HG03196 (cell line): ENCODE data around the gene AVP.
"Not testable (repeated sequence)": the region's sequence is repeated elsewhere in the genome, so short reads cannot be mapped to it uniquely, and the experiment has no call there.

Source experiments
- ATAC-seq: cut with Tn5 transposase; IDR thresholded peaks from one replicate; pipeline ENCODE4 v1.9.1; 2021; ENCODE audit not compliant: unreplicated experiment

AVP gene

DNA sequence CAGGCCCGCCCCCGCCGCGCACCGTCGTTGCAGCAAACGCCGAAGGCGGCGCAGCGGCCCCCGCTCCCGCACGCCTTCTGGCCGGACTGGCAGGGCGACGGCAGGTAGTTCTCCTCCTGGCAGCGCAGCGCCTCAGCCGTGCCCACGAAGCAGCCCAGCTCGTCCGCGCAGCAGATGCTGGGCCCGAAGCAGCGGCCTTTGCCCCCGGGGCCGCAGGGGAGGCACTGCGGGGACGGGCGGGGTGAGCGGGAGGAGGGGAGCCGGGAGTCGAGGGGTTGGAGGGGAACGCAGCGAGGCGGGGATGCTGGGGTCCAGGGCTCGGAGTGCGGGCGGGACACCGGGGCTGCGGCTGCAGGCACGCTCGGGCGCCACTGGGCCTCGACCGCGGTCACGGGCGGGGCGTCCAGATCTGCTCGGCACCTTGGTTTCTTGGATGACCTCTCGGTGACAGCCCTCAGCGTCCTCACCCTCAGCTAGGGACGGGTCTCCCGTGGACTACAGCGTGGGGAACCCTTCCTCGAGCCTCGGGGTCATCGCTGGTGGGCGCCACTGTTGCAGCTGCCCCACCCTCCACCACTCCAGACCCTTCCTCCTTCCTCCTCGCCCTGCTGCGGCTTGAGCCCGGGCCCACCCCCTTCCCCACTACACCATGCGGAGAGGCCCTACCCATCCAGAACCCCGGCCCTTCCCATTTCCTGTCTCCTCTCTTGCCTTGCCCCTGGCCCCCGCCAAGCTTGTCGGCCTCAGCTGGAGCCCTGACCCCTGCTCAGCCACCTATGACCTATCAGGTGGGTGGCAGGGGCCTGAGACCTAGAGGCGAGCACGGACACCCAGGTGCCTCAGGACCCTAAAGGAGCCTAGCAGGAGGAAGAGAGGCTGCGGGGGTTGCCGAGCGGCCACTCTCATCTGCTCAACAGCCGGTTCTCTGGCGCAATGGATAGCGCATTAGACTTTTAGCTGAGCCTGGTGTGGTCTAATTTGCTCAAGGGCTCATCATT lies 1.3 kb downstream of the AVP start:
- no peak for ATAC-seq

DNA sequence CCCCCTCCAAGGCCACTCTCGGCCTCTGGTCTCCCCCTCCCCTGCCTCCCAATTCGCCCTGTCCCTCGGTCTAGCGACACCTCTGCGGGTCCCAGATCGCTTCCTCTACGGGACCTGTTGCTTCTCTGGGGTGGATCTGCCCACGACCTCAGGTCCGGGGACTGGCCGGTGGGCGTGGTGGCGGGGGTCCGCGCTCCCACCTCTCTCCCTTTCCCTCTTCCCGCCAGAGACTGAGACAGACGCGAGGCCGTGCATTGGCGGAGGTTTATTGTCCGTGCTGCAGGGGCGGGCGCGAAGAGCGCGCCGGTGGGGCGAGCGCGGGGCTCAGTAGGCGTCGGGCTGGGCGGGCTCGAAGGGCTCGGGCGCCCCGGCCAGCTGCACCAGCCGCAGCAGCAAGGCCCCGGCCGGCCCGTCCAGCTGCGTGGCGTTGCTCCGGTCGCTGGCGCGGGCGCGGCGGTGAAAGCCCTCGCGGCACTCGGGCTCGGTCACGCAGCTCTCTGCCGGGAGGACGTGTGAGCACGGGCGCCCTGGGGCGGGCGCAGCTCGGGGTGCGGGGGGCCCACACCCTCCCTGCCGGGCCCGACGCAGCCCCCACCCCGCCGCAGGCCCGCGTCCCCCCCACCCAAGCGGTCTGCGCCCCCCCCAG lies 2.1 kb downstream of the AVP start:
- no peak for ATAC-seq

DNA sequence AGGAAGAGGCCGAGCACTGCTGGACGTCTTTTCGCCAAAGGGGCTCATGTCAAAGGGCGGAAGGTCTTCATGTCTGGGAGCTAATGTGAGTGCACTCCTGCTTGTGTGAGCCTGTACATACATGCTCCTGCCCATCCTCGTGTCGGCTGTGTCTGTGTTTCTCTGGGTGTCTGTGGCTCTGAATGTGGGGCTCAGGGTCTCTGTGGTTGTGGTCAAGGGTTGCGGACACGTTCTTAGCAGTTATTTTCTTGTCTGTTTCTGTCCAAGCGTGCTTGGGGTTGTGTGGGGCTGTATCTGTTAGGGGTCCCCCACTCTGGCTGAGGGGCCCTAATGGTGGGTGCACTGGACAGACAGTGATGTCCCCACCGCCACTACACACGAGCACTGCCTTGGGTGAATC lies 2.9 kb downstream of the AVP start:
- no peak for ATAC-seq

DNA sequence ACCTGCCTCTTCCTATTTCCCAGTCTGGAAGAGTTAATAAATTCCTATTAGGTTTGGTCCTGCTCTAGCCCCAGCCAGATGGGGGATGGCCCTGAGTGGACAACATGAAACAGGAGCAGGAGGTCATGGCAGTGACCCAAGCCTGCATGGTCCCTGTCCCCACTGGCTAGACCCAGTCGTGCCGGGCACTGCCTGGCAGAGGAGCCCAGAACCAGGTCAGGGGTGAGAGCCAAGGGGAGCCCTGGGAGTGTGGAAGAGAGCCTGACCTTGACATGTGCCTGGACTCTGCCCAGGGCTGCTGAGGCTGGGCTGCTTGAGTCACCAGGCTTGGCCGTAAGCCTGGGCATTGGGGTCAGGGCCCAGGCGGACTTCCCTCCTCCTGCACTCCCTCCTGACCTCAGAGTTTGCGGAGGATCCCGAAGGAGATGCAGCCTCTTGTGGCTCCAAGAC lies 3.6 kb downstream of the AVP start:
- ATAC-seq, result no peak

DNA sequence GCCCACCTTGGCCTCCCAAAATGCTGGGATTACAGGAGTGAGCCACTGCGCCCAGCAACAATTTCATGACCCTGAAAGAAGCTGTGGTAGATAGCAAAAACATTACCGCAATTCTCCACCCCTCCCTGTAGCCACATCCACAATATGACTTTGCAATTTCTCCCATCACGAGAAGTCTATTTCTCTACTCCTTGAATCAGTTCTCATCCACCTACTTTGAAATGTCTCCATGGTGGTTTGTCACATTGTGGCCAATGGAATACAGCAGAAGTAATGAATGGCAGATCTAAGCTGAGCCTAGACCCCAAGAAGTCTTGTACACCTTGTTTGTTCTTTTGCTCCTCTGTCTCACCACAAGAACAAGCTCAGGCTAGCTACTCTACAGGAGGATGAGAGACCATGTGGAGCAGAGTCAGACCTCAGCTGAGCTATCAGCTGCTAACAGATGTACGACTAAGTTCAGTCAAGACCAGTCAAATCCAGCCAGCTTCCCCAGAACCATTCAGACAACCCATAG lies 6.8 kb downstream of the AVP start:
- no peak for ATAC-seq

DNA sequence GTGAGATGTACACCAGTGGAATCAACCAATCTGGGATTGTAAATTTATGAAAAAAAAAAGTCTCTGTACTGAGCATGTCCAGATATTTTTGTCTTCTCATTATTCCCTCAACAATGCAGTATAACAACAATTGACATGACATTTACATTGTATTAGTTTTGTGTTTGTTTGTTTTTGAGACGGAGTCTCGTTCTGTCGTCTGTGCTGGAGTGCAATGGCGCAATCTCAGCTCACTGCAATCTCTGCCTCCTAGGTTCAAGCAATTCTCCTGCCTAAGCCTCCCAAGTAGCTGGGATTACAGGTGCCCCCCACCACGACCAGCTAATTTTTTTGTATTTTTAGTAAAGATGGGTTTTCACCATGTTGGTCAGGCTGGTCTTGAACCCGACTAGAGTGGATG lies 9.2 kb downstream of the AVP start:
- ATAC-seq, result not testable (repeated sequence)

DNA sequence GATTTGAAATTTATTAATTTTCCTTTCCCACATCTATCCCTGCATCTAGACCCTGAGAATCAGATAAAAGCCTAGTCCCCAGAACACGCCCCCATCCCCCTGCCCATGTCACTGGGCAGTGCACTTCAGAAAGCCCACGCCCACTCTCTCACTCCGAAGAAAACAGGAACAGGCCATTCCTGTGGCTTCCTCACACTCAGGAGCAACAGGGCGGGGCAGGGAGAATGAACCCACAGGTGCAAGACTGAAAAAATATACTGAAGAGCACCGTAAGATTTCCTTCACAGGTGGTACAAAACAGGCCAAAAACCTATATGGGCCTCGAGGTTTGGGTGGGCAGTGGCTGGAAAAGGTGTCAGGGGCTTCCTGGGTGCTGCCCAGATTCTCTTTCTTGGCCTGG lies 9.7 kb downstream of the AVP start:
- no peak for ATAC-seq

DNA sequence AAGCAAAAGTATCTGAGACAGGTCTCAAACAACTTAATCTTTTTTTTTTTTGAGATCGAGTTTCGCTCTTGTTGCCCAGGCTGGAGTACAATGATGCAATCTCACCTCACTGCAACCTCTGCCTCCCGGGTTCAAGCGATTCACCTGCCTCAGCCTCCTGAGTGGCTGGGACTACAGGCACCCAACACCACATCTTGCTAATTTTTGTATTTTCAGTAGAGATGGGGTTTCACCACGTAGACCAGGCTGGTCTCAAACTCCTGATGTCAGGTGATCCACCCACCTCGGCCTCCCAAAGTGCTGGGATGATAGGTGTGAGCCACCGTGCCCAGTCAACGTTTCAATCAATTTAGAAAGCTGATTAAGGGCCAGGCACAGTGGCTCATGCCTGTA lies 11.3 kb downstream of the AVP start:
- not testable (repeated sequence) for ATAC-seq

DNA sequence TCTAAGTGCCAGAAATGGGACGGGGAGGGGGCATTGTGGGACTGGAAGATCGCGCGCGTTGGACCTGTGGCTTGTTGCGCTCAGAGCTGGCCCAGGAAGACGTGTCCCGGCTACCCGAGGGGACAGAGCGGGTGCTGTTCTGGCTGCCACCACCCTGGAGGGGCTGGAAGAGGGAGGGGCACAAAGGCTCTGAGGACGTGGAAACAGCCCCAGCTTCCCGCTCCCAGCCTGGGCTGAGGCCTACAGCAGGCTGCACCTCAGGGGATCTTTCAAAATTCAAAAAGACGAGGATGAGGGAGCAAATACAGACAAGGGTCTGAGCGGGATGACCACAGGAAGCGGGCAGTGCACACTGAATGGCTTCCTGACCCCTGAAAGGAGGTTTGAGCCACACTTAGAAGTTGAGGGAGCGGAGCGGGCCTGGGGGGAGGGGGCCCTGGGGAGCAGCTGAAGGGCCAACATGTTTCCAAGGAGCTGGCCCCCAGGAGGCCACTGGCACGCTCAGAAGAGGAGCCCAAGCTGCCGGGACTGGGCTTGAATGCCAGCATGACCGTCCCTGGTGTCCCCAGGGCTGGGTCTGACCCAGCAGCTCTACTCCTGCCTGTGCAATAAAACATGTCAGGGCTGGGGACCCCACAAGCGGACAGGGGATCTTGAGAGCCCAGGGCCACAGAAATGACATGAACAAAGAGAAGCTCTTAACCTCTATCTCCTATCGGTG lies 11.8 kb downstream of the AVP start:
- no peak for ATAC-seq

DNA sequence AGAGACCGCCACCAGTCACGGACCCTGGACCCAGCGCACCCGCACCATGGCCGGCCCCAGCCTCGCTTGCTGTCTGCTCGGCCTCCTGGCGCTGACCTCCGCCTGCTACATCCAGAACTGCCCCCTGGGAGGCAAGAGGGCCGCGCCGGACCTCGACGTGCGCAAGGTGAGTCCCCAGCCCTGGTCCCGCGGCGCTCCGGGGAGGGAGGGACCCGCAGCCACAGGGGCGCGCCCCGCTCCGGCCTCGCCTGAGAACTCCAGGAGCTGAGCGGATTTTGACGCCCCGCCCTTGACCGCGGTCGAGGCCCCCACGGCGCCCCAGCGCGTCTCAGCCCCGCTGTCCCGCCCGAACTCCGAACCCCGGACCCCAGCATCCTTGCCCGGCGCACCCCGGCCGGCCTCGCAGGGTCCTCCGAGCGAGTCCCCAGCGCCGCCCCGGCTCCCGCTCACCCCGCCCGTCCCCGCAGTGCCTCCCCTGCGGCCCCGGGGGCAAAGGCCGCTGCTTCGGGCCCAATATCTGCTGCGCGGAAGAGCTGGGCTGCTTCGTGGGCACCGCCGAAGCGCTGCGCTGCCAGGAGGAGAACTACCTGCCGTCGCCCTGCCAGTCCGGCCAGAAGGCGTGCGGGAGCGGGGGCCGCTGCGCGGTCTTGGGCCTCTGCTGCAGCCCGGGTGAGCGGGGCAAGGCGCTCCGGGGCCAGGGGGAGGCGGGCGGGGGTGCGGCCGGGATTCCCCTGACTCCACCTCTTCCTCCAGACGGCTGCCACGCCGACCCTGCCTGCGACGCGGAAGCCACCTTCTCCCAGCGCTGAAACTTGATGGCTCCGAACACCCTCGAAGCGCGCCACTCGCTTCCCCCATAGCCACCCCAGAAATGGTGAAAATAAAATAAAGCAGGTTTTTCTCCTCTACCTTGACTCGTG lies 12.7 kb downstream of the AVP start, which contains the start of gene OXT:
OXT (plus strand) TSS at position 11 of the 920 bp plus-strand sequence; CDS start at position 47, 36 bp downstream.
- no peak for ATAC-seq

DNA sequence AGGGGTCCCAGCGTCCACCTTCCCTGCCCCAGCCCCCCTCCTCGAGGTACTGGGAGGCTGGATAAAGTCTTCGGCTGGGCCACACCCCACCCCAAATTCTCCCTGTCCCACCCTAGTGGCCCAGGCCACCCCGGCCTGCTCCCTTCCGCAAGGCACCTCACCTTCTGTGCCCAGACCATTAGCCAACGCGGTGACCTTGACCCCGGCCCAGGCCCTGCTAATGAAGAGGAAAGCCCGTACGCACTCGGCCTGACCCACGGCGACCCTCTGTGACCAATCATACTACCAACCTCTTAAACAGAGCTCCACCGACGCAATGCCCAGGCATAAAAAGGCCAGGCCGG lies 13.3 kb downstream of the AVP start:
- no peak for ATAC-seq

DNA sequence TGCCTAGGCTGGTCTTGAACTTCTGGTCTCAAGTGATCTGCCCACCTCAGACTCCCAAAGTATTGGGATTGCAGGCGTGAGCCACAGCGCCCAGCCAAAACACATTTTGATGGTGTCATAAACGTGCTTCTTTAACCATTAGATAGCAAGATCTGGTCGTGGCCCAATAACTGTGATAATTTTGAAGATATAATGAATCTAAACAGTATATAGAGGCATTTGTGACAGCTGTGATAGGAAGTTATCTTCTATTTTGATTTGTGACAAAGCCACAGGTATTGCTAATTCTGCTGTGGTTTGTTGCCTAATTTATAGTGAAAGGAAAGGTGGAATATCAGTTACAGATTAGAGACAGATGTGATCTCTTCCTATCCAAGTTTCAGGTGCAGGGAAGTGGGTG lies 13.8 kb downstream of the AVP start:
- ATAC-seq, result no peak

DNA sequence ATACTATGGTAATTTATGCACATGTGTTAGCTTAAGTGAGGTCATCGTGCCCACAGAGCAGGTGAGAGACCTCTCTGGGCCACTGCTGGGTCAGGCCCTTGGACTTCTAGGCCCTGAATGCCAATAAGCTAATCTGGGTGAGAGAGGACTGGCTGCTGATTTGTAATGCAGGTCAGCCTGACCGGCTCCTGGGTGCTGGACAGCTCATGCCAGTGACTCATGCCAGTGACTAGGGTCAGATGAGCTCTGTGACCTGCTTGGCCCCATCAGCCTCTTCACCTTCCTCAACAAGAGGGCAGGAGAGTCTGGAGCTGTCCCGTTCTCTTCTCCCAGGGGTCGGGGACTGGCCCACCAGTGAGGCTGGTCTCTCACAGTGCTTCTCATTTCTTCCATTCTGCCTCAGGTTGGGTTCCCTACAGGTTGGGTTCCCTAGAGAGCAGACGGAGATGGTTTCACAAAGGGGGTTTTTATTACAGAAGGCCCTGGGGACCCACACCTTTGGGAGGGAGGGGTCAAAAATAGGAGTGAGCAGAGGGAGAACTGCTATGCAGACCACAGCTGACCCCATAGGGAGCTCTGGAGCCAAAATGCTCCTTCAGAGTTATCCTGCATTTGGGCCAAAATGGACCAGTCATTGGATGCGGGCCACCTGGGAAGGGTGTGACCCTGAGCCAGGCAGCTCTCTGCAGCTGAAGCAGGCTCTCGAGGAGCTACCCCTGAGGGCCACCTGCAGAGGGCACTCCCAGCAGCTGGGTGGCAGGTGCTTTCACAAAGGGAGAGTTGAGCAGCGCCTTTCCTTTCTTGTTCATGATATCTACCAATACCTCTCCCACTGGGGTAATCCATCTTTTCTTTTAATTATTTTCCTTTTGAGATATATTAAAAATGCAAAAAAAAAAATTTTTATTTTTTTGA lies 15.3 kb downstream of the AVP start:
- no peak for ATAC-seq

DNA sequence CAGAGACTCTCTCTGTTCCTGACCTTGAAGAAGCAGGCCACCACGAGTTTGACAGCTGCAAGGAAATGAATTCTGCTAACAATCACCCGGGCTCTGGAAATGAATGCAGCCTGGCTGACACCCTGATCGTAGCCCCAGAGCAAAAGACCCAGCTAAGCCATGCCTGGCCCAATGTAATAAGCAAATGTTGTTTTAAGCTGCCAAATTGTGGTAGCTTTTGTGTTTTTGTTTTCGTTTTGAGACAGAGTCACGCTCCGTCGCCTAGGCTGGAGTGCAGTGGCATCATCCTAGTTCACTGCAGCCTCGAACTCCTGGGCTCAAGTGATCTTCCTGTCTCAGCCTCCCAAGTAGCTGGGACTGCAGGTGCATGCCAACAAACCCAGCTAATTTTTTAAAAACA lies 16.4 kb downstream of the AVP start:
- no peak for ATAC-seq

DNA sequence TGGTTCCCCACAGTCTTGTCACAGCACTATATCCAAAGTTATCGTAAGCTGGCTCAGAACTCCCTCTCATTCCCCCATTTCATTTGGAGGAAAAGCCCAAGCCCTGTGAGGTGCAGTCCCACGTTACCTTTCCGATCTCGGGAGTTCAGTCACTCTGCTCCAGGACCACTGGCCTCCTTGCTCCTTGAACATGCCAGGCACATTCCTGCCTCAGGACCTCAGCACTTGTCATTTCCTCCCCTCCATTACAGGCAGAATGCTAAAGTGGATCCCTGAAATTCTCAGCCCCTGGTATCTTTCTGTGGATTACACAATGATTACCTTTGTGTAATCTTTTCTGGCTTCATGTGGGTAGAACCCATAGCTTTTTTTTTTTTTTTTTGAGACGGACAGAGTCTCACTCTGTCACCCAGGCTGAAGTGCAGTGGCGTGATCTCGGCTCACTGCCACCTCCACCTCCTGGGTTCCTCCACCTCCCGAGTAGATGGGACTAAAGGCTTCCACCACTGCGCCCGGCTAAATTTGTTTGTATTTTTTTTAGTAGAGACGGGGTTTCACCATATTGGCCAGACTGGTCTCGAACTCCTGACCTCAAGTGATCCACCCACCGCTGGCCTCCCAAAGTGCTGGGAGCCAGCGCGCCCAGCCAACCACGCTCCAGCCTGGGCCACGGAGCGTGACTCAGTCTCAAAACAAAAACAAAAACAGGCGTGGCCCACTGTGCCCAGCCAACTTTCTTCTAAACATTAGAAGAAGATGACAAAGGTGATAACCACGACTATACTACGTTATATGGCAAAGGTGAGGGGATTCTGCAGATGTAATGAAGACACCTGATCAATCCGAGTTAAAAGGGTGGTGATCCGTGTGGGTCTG lies 17.1 kb downstream of the AVP start:
- ATAC-seq, result no peak

DNA sequence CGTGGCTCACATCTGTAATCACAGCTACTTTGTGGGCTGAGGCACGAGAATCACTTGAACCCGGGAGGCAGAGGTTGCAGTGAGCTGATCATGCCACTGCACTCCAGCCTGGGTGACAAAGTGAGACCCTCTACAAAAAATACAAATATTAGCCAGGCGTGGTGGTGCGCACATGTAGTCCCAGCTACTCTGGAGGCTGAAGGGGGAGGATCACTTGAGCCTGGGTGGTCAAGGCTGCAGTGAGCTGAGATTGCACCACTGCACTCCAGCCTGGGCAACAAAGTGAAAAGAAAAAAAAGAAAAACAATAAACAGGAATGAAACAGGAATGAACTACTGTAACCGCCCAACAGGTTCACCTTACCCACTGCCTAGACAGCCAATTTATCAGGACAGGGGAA lies 20.4 kb downstream of the AVP start:
- not testable (repeated sequence) for ATAC-seq

DNA sequence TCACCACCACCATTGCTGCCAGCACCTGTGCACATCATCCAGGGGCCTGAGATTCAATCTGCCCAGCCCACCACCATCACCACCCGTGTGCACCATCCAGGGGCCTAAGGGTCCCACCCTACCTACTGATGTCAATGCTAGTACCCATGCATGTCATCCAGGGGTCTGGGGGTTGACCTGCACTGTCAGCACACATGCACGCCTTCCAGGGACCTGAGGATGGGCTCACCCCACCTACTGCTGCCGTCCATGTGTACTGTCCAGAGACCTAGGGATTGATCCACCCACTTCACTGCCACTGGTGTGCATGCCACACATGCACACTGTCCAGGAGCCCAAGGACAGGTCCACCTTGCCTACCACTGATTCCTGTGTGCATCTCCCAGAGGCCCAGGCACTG lies 25.0 kb downstream of the AVP start:
- no peak for ATAC-seq

DNA sequence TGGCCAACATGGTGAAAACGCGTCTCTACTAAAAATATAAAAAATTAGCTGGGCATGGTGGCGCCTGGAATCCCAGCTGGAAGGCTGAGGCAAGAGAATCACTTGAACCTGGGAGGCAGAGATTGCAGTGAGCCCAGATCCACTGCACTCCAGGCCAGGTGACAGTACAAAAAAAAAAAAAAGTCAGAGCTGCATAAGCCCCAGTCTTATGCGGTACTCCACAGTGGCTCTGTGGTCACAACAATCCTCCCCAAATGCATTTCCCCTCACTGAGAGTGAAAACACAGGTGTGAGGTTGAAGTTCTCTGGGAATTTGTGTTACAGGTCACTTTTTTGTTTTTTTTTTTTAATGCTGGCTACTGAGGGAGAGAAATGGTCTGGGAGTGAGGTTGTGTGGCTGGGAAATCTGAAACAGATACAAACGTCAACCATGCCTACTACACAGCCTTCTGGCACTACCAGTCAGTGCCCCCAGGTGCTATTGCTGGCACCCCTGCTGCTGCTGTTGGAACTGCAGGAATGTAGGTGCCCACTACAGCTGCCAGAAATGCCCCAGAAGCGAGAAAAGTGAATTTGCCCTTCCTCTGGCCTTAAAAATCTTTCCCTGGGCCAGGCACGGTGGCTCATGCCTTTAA lies 33.0 kb downstream of the AVP start:
- no peak for ATAC-seq
